IMR-90 (cell line): ENCODE results near the gene TRMT6. TPM values are rescaled to one million over a fixed set of nuclear protein-coding genes. Genes with fewer than 3 reads are reported as not detected.

Source experiments
- ATAC-seq: fragments of 200-7000 bp; cut with Tn5 transposase; 2 replicates; pipeline ENCODE4 v1.9.1; 2020; ENCODE audit warnings: low read depth, mild to moderate bottlenecking, moderate library complexity
- BruUV-seq: library from RNA; stranded (reverse); fragments of 400-500 nt; replicated peaks from 2 replicates; lab custom pipeline; 2021; lab: Mats Ljungman, UMichigan
- CTCF ChIA-PET: fragments of 300-600 bp; formaldehyde crosslinking; extraction: SDS; loops from one replicate; lab custom pipeline; 2021; ENCODE audit warnings: antibody characterized with exemption; lab: Yijun Ruan, JAX
- POLR2A ChIA-PET: fragments of 300-600 bp; sonication (Branson Sonifier 250); formaldehyde crosslinking; loops from one replicate; lab custom pipeline; 2022; ENCODE audit warnings: antibody characterized with exemption; ENCODE audit not compliant: unreplicated experiment; lab: Charles Lee
- DNase-seq: peaks from one replicate; pipeline ENCODE4 v3.0.0; 2013
- H2AFZ ChIP-seq: replicated peaks from 2 replicates; pipeline ENCODE3; 2013; ENCODE audit warnings: low read length, mild to moderate bottlenecking; ENCODE audit not compliant: poor library complexity
- H2AK5ac ChIP-seq: 2 replicates; pipeline ENCODE4 v1.6.1; 2013; ENCODE audit warnings: low read depth, low read length, inconsistent platforms
- H2AK9ac ChIP-seq: replicated peaks from 2 replicates; pipeline ENCODE3; 2013; ENCODE audit warnings: mild to moderate bottlenecking, low read depth, low read length, moderate library complexity; ENCODE audit not compliant: poor library complexity
- H2BK120ac ChIP-seq: 2 replicates; pipeline ENCODE4 v1.6.1; 2013; ENCODE audit warnings: low read depth, low read length, inconsistent platforms
- H2BK15ac ChIP-seq: 3 replicates; pipeline ENCODE4 v1.6.1; 2013; ENCODE audit warnings: low read depth, low read length, inconsistent platforms
- H2BK20ac ChIP-seq: 2 replicates; pipeline ENCODE4 v1.6.1; 2013; ENCODE audit warnings: low read depth, mild to moderate bottlenecking, inconsistent platforms, low read length, moderate library complexity
- H2BK5ac ChIP-seq: 2 replicates; pipeline ENCODE4 v1.6.1; 2013; ENCODE audit warnings: mild to moderate bottlenecking, low read depth, low read length, inconsistent platforms; ENCODE audit not compliant: poor library complexity, severe bottlenecking
- H3K14ac ChIP-seq: replicated peaks from 2 replicates; pipeline ENCODE4 v1.6.1; 2013; ENCODE audit warnings: low read depth, low read length, inconsistent platforms
- H3K18ac ChIP-seq: 2 replicates; pipeline ENCODE4 v1.6.1; 2013; ENCODE audit warnings: low read depth, low read length, control low read depth
- H3K23ac ChIP-seq: 2 replicates; pipeline ENCODE4 v1.6.1; 2013; ENCODE audit warnings: low read depth, low read length, inconsistent platforms
- H3K27ac ChIP-seq: 2 replicates; pipeline ENCODE4 v1.5.1; 2013; ENCODE audit warnings: mild to moderate bottlenecking, control low read depth, low read length; ENCODE audit not compliant: insufficient read depth
- H3K27me3 ChIP-seq: 2 replicates; pipeline ENCODE4 v1.6.1; 2013; ENCODE audit warnings: low read length; ENCODE audit not compliant: control insufficient read depth, insufficient read depth
- H3K36me3 ChIP-seq: 2 replicates; pipeline ENCODE4 v1.6.1; 2013; ENCODE audit warnings: low read length, mixed read lengths; ENCODE audit not compliant: control insufficient read depth, insufficient read depth
- H3K4ac ChIP-seq: 2 replicates; pipeline ENCODE4 v1.6.1; 2013; ENCODE audit warnings: low read depth, low read length, inconsistent platforms
- H3K4me1 ChIP-seq: 2 replicates; pipeline ENCODE4 v1.6.1; 2013; ENCODE audit warnings: low read length, mixed read lengths; ENCODE audit not compliant: control insufficient read depth, insufficient read depth
- H3K4me2 ChIP-seq: 2 replicates; pipeline ENCODE4 v1.6.1; 2013; ENCODE audit warnings: low read depth, mild to moderate bottlenecking, control low read depth, low read length, moderate library complexity
- H3K4me3 ChIP-seq: 2 replicates; pipeline ENCODE4 v1.5.1; 2013; ENCODE audit warnings: low read depth, mild to moderate bottlenecking, control low read depth, low read length, moderate library complexity; ENCODE audit not compliant: insufficient read depth
- H3K56ac ChIP-seq: 2 replicates; pipeline ENCODE4 v1.6.1; 2013; ENCODE audit warnings: low read length, inconsistent platforms; ENCODE audit not compliant: insufficient read depth; ENCODE audit errors: extremely low read depth
- H3K79me1 ChIP-seq, 2 experiments: 2 replicates each; pipeline ENCODE4 v1.6.1; 2013; ENCODE audit warnings: low read length in 2 of 2, inconsistent platforms in 1 of 2, low read depth in 1 of 2
- H3K9ac ChIP-seq: 2 replicates; pipeline ENCODE4 v1.6.1; 2013; ENCODE audit warnings: low read depth, low read length, control low read depth
- H3K9me1 ChIP-seq: 2 replicates; pipeline ENCODE4 v1.6.1; 2013; ENCODE audit warnings: low read length, inconsistent platforms; ENCODE audit not compliant: insufficient read depth
- H3K9me3 ChIP-seq: 2 replicates; pipeline ENCODE4 v1.6.1; 2013; ENCODE audit warnings: low read length; ENCODE audit not compliant: control insufficient read depth, insufficient read depth
- H4K20me1 ChIP-seq: 2 replicates; pipeline ENCODE4 v1.6.1; 2013; ENCODE audit warnings: low read length, inconsistent platforms; ENCODE audit not compliant: insufficient read depth
- H4K5ac ChIP-seq: 2 replicates; pipeline ENCODE4 v1.6.1; 2013; ENCODE audit warnings: mild to moderate bottlenecking, low read depth, low read length, control low read depth
- H4K8ac ChIP-seq, 2 experiments: 2 replicates each; pipeline ENCODE4 v1.6.1; 2013; ENCODE audit warnings: low read depth in 2 of 2, low read length in 2 of 2, control low read depth in 1 of 2, inconsistent platforms in 1 of 2
- H4K91ac ChIP-seq: 2 replicates; pipeline ENCODE4 v1.6.1; 2013; ENCODE audit warnings: low read depth, low read length, inconsistent platforms; ENCODE audit not compliant: insufficient read depth
- RAD21 ChIP-seq: IDR thresholded peaks from 2 replicates; pipeline ENCODE4 v1.6.1; 2012; ENCODE audit warnings: low read length, improper control_type of control experiment
- SMC3 ChIP-seq: fragments of 150-350 bp; IDR thresholded peaks from 2 replicates; pipeline ENCODE4 v1.6.1; 2016; ENCODE audit warnings: low read depth, mild to moderate bottlenecking, antibody characterized with exemption, low read length, moderate library complexity
- WGBS, 2 experiments: methylation state at CpG; one replicate each; pipeline versions ENCODE4 v1.1.5 to v1.1.7; 2013; ENCODE audit warnings: missing lambda C conversion rate in 2 of 2; ENCODE audit not compliant: insufficient read length in 1 of 2; ENCODE audit errors: extremely low coverage in 2 of 2; 5-methylcytosine and 5-hydroxymethylcytosine counted together
- dilution Hi-C: fragments of 300-500 bp; cut with HindIII; formaldehyde crosslinking; loops from one replicate; pipeline ENCODE4 v1.14.3; 2018; ENCODE audit warnings: low sequenced_read_pairs; ENCODE audit not compliant: unreplicated experiment
- in situ Hi-C: fragments of 300-500 bp; cut with MboI; formaldehyde crosslinking; loops from 3 replicates; pipeline ENCODE4 v1.14.3; 2019; ENCODE audit warnings: low sequenced_read_pairs, inconsistent platforms, mixed read lengths
- intact Hi-C: fragments of 100-400 bp; cut with micrococcal nuclease; formaldehyde crosslinking; loops from 2 replicates; pipeline ENCODE4 v1.10.0; 2022
- polyA plus RNA-seq, 3 experiments: library from polyadenylated mRNA; depleted of rRNA; stranded (reverse); fragments of >200 nt; gene quantifications; 2 replicates each; pipeline ENCODE4 v1.2.3, GENCODE V29; 2012; ENCODE audit warnings: low replicate concordance in 1 of 3
- total RNA-seq: library from RNA; depleted of rRNA; stranded (reverse); fragments of >200 nt; gene quantifications from 2 replicates; pipeline ENCODE4 v1.2.3, GENCODE V29; 2012
- TF ChIP-seq, protein P1 (sequence below): fragments of 150-350 bp; IDR thresholded peaks from 2 replicates; pipeline ENCODE4 v1.6.1; 2017; ENCODE audit warnings: mild to moderate bottlenecking, antibody characterized with exemption, low read length, low read depth

TRMT6 gene
- total and polyA plus RNA-seq, 2 of the 4 experiments (the other 2 are of a cell fraction), result 7.2 to 8.0 TPM

DNA sequence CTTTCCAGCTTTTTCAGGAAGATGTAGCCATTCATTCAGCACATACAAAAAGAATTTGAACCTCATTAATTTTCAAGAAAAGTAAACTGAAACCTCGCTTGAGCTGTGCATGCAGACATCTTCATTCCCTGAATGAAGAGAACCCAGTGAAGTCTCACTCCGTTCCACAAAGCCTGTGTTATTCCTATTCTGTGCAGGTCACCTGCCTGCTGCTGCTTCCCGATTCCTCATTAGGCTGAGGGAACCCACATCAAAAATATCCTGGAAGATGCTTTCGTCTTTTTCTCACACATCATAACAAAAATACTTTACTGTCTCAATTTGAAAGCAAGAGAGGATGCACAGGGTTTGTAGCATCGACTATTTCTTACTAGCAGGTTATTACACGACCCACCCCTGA lies 40.1 kb downstream of the TRMT6 start:
- no peak overlapping the region for H4K8ac ChIP-seq
- dilution Hi-C loops, result no loop called here
- H2AK9ac ChIP-seq, result no peak overlapping the region
- no peak overlapping the region for H4K91ac ChIP-seq
- H3K23ac ChIP-seq, result no peak overlapping the region
- no peak overlapping the region for H2BK120ac ChIP-seq
- in situ Hi-C loops, result no loop called here
- no peak overlapping the region for H4K5ac ChIP-seq
- intact Hi-C loops, result no loop called here
- POLR2A ChIA-PET, result no interaction called here
- 80% methylated on average over 1 of the region's 6 CpGs; no CpG with 5 or more reads in 1 of the 2 experiments for WGBS, 2 experiments
- H3K27me3 ChIP-seq, result peaks cover 11% of the 10 kb centered on the region
- no peaks in the 10 kb centered on the region for H3K79me1 ChIP-seq
- H2BK5ac ChIP-seq, result no peak overlapping the region
- H3K4me3 ChIP-seq, result no peak overlapping the region
- no peak overlapping the region for H2BK20ac ChIP-seq
- no peak overlapping the region for H3K4ac ChIP-seq
- H3K56ac ChIP-seq, result no peak overlapping the region
- no peak overlapping the region for H2BK15ac ChIP-seq
- H2AFZ ChIP-seq, result no peak overlapping the region
- H3K14ac ChIP-seq, result no peak overlapping the region
- H3K9me1 ChIP-seq, result no peaks in the 10 kb centered on the region
- peaks cover 2% of the 10 kb centered on the region; the same call in 1 of the 2 replicates for H3K4me1 ChIP-seq
- no peaks in the 10 kb centered on the region for H3K36me3 ChIP-seq
- no peak overlapping the region for H2AK5ac ChIP-seq
- TF ChIP-seq RAD21 (no peak), SMC3 (no peak)
- TF ChIP-seq, protein P1, sequence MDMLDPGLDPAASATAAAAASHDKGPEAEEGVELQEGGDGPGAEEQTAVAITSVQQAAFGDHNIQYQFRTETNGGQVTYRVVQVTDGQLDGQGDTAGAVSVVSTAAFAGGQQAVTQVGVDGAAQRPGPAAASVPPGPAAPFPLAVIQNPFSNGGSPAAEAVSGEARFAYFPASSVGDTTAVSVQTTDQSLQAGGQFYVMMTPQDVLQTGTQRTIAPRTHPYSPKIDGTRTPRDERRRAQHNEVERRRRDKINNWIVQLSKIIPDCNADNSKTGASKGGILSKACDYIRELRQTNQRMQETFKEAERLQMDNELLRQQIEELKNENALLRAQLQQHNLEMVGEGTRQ, result no peak
- no peak overlapping the region for H3K27ac ChIP-seq
- no peak overlapping the region for H3K4me2 ChIP-seq
- DNase-seq, result no peak
- CTCF ChIA-PET, result no interaction called here
- no peaks in the 10 kb centered on the region for H3K9me3 ChIP-seq
- peaks cover 4% of the 10 kb centered on the region; the same call in 1 of the 2 replicates for H4K20me1 ChIP-seq
- no peak overlapping the region for H3K9ac ChIP-seq
- no peak for ATAC-seq
- no peak overlapping the region for H3K18ac ChIP-seq
- BruUV-seq, result no TSS peak
